EH (cell line): ENCODE measurements around the gene DAB1.

Experiments used
- DNase-seq: peaks from one replicate; pipeline ENCODE4 v3.0.0-alpha.2; 2015; ENCODE audit warnings: low read depth

DAB1 gene

GRCh38 chr1:57162607-57163261 lies 261.1 kb downstream of the DAB1 start:
- DNase-seq: no peak

- DNase-seq: no peak
Measured at GRCh38 chr1:57160594-57160993, 263.3 kb downstream of the DAB1 start.

GRCh38 chr1:57158604-57158998 lies 265.3 kb downstream of the DAB1 start:
- peak; percentile 30 for DNase-seq

- no peak for DNase-seq
Measured at GRCh38 chr1:57157818-57158603, 265.8 kb downstream of the DAB1 start.

GRCh38 chr1:57156907-57157306 lies 267.0 kb downstream of the DAB1 start:
- DNase-seq: no peak

GRCh38 chr1:57146100-57146499 lies 277.8 kb downstream of the DAB1 start:
- DNase-seq: no peak

GRCh38 chr1:57142999-57143398 lies 280.9 kb downstream of the DAB1 start:
- peak; percentile 16 for DNase-seq

- no peak for DNase-seq
Measured at GRCh38 chr1:57142169-57142568, 281.7 kb downstream of the DAB1 start.

- DNase-seq: no peak
Measured at GRCh38 chr1:57138432-57139078, 285.3 kb downstream of the DAB1 start.

- no peak for DNase-seq
Measured at GRCh38 chr1:57137980-57138379, 285.9 kb downstream of the DAB1 start.

- DNase-seq: no peak
Measured at GRCh38 chr1:57134803-57135202, 289.1 kb downstream of the DAB1 start.

- DNase-seq: peak; percentile 41
Measured at GRCh38 chr1:57133686-57134085, 290.2 kb downstream of the DAB1 start.

- no peak for DNase-seq
Measured at GRCh38 chr1:57132993-57133622, 290.8 kb downstream of the DAB1 start.

GRCh38 chr1:57131701-57132394 lies 292.0 kb downstream of the DAB1 start:
- peak; percentile 57 for DNase-seq

GRCh38 chr1:57131257-57131656 lies 292.6 kb downstream of the DAB1 start:
- no peak for DNase-seq

- no peak for DNase-seq
Measured at GRCh38 chr1:57129865-57130264, 294.0 kb downstream of the DAB1 start.

GRCh38 chr1:57127976-57128375 lies 295.9 kb downstream of the DAB1 start:
- no peak for DNase-seq

- DNase-seq: peak; percentile 77
Measured at GRCh38 chr1:57124768-57125446, 299.0 kb downstream of the DAB1 start.

- no peak for DNase-seq
Measured at GRCh38 chr1:57124170-57124569, 299.7 kb downstream of the DAB1 start.

- DNase-seq: no peak
Measured at GRCh38 chr1:57122031-57122430, 301.8 kb downstream of the DAB1 start.

- DNase-seq: no peak
Measured at GRCh38 chr1:57118948-57119603, 304.8 kb downstream of the DAB1 start.
